Nephron (organoid): Measurements from ENCODE around the gene PDE4D.
"Not testable (repeated sequence)": the region's sequence is repeated elsewhere in the genome, so short reads cannot be mapped to it uniquely, and the experiment has no call there.

ENCODE experiments used
- H3K27ac Mint-ChIP-seq, 3 experiments: 2 replicates each; pipeline ENCODE4 v1.8.0; 2020; ENCODE audit warnings: mixed read lengths in 3 of 3, mild to moderate bottlenecking in 2 of 3, moderate library complexity in 1 of 3
- H3K27me3 Mint-ChIP-seq: 2 replicates; pipeline ENCODE4 v1.8.0; 2021; ENCODE audit warnings: low read depth, mild to moderate bottlenecking, moderate library complexity, mixed read lengths
- H3K36me3 Mint-ChIP-seq: 2 replicates; pipeline ENCODE4 v1.8.0; 2020; ENCODE audit warnings: low read depth, mixed read lengths
- H3K4me1 Mint-ChIP-seq: 2 replicates; pipeline ENCODE4 v1.8.0; 2020; ENCODE audit warnings: mixed read lengths
- H3K4me3 Mint-ChIP-seq, 3 experiments: 2 replicates each; pipeline ENCODE4 v1.8.0; 2020; ENCODE audit warnings: mild to moderate bottlenecking in 3 of 3, mixed read lengths in 3 of 3, moderate library complexity in 2 of 3
- H3K9me3 Mint-ChIP-seq: 2 replicates; pipeline ENCODE4 v1.8.0; 2020; ENCODE audit warnings: mixed read lengths
- CTCF ChIP-seq, 3 experiments: fragments of 200-600 bp; sonication (generic); IDR thresholded peaks; one replicate each; pipeline ENCODE4 v1.5.0; 2021; ENCODE audit warnings: antibody characterized with exemption in 3 of 3; ENCODE audit not compliant: unreplicated experiment in 3 of 3

PDE4D gene

GRCh38 chr5:59002162-59002825 lies 891.2 kb downstream of the PDE4D start:
- Mint-ChIP-seq H3K4me3 (no peak overlapping the region), H3K27me3 (no peaks in the 10 kb centered on the region), H3K4me1 (peaks cover 38% of the 10 kb centered on the region), H3K9me3 (no peaks in the 10 kb centered on the region), H3K36me3 (no peaks in the 10 kb centered on the region), H3K27ac (peak overlapping the region in 2 of 3 experiments; percentile 29 to 48)
- TF ChIP-seq CTCF (IDR thresholded peaks at IDR 0.05; ENCODE audit: unreplicated experiment in 3 of 3): no peak

- H3K36me3 Mint-ChIP-seq: no peaks in the 10 kb centered on the region
Observed at GRCh38 chr5:59001716-59002115, 891.8 kb downstream of the PDE4D start.

GRCh38 chr5:59001154-59001553 lies 892.4 kb downstream of the PDE4D start:
- H3K36me3 Mint-ChIP-seq: no peaks in the 10 kb centered on the region
- H3K27ac Mint-ChIP-seq: peak overlapping the region; percentile 29 to 79 (median 48)
- peaks cover 38% of the 10 kb centered on the region for H3K4me1 Mint-ChIP-seq
- H3K27me3 Mint-ChIP-seq: no peaks in the 10 kb centered on the region
- TF ChIP-seq CTCF (IDR thresholded peaks at IDR 0.05; ENCODE audit: unreplicated experiment in 3 of 3): no peak
- no peaks in the 10 kb centered on the region for H3K9me3 Mint-ChIP-seq
- H3K4me3 Mint-ChIP-seq: no peak overlapping the region

More at GRCh38 chr5:59001716-59002115, 891.8 kb downstream of the PDE4D start:
- no peaks in the 10 kb centered on the region for H3K9me3 Mint-ChIP-seq
- H3K4me3 Mint-ChIP-seq: no peak overlapping the region
- TF ChIP-seq CTCF (IDR thresholded peaks at IDR 0.05; ENCODE audit: unreplicated experiment in 3 of 3): no peak
- peak overlapping the region; percentile 29 to 79 (median 48) for H3K27ac Mint-ChIP-seq
- peaks cover 38% of the 10 kb centered on the region for H3K4me1 Mint-ChIP-seq
- no peaks in the 10 kb centered on the region for H3K27me3 Mint-ChIP-seq

- Mint-ChIP-seq H3K27me3 (no peaks in the 10 kb centered on the region), H3K4me1 (peaks cover 34% of the 10 kb centered on the region), H3K9me3 (no peaks in the 10 kb centered on the region), H3K27ac (peak overlapping the region in 1 of 3 experiments; percentile 16), H3K4me3 (no peak overlapping the region), H3K36me3 (no peaks in the 10 kb centered on the region)
- no peak for TF ChIP-seq CTCF (IDR thresholded peaks at IDR 0.05; ENCODE audit: unreplicated experiment in 3 of 3)
Observed at GRCh38 chr5:59000211-59000610, 893.3 kb downstream of the PDE4D start.

- H3K36me3 Mint-ChIP-seq: no peaks in the 10 kb centered on the region
- H3K27me3 Mint-ChIP-seq: no peaks in the 10 kb centered on the region
- no peak overlapping the region for H3K4me3 Mint-ChIP-seq
- H3K4me1 Mint-ChIP-seq: peaks cover 30% of the 10 kb centered on the region
- H3K27ac Mint-ChIP-seq: no peak overlapping the region
- H3K9me3 Mint-ChIP-seq: no peaks in the 10 kb centered on the region
- no peak for TF ChIP-seq CTCF (IDR thresholded peaks at IDR 0.05; ENCODE audit: unreplicated experiment in 3 of 3)
Observed at GRCh38 chr5:58999804-59000203, 893.7 kb downstream of the PDE4D start.

- H3K36me3 Mint-ChIP-seq: no peaks in the 10 kb centered on the region
- no peak overlapping the region for H3K27ac Mint-ChIP-seq
- H3K9me3 Mint-ChIP-seq: no peaks in the 10 kb centered on the region
- no peak for TF ChIP-seq CTCF (IDR thresholded peaks at IDR 0.05; ENCODE audit: unreplicated experiment in 3 of 3)
- no peak overlapping the region for H3K4me3 Mint-ChIP-seq
- no peaks in the 10 kb centered on the region for H3K27me3 Mint-ChIP-seq
- peaks cover 28% of the 10 kb centered on the region for H3K4me1 Mint-ChIP-seq
Observed at GRCh38 chr5:58998544-58998943, 895.0 kb downstream of the PDE4D start.

- H3K4me3 Mint-ChIP-seq, H3K27me3 Mint-ChIP-seq, H3K4me1 Mint-ChIP-seq, H3K9me3 Mint-ChIP-seq, H3K36me3 Mint-ChIP-seq, H3K27ac Mint-ChIP-seq: not testable (repeated sequence)
Observed at GRCh38 chr5:58995779-58996178, 897.7 kb downstream of the PDE4D start.
